ENCODE results near the gene DOHH. TPM values are rescaled to one million over a fixed set of nuclear protein-coding genes. Genes with fewer than 3 reads are reported as not detected.
A peak's percentile ranks its signal among the peaks of the same experiment; 100 is the strongest.

DOHH gene
- total and polyA plus RNA-seq, 4 donors, result 7.8 to 21.5 (median 19.3) TPM

- TF ChIP-seq CTCF (IDR thresholded peaks at IDR 0.05; ENCODE audit: control extremely low read depth, extremely low read depth), result no peak
- DNase-seq, result no peak
- Histone ChIP-seq H3K4me3 (no peak overlapping the region), H3K27ac (ENCODE audit: low read depth in 1 of 2, low read length in 1 of 2) (no peak overlapping the region), H3K9ac (ENCODE audit: insufficient read depth in 1 of 2, low read length in 2 of 2) (no peak overlapping the region), H3K4me1 (ENCODE audit: control insufficient read depth in 5 of 5, insufficient read depth in 5 of 5, low read length in 5 of 5) (peaks cover 0 to 25% (median 1%) of the 10 kb centered on the region in 5 donors), H3K36me3 (ENCODE audit: control insufficient read depth in 4 of 4, insufficient read depth in 4 of 4, low read length in 4 of 4) (peaks cover 0 to 29% (median 8%) of the 10 kb centered on the region in 4 donors), H3K27me3 (ENCODE audit: control insufficient read depth in 3 of 3, insufficient read depth in 3 of 3, low read length in 2 of 3) (no peaks in the 10 kb centered on the region), H3K9me3 (ENCODE audit: control insufficient read depth in 4 of 4, insufficient read depth in 3 of 4, low read length in 3 of 4) (no peaks in the 10 kb centered on the region)
- no peak for ATAC-seq (ENCODE audit: insufficient read depth, low FRiP score)
- 84 to 90% methylated on average over 31 of the region's 31 CpGs for WGBS, 2 donors
Observed at GRCh38 chr19:3464587-3465235, 35.8 kb downstream of the DOHH start.

DNA sequence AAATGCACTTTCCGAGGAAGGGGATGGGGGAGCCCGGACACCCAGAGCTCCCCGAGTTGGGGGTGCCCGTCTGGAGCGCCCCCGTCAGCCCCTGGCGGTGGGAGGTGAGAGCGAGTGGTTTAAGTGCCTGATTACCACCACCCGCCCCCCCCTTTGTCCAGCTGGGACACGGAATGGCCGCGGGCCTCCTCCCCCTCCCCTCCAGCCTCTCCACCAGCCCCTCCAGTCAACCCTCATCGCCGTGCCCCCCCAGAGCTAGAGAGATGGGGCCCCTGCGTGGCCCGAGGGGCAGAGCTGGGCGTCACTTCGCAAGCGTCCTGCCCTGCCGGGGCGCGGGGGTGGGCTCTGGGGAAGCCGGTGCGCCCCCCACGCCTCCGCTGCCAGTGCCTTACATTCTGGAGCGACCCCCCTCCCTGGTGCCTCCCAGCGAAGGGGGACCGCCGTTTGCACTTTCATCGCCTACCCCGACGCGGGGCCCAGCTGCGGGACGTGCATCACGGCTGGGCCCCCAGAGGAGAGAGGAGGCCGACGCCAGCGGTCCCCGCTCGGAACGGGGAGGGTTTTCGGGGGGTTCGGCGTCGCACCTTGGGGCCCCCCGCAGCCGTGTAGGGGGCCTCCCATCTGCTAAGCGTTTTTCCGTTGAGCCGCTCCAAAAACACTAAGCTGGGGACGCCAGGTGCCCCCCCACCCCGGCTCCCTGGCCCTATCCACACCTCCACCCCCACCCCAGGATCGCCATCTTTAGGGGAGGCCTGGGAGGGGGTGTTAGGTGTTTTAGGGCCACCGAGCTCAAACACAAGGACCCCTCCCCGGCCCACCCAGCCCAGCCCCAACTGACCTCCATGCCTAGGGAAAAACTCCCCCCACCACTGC lies 36.5 kb downstream of the DOHH start:
- ATAC-seq (ENCODE audit: insufficient read depth, low FRiP score) (no peak), DNase-seq (peak; percentile 42 to 60 (median 47))
- H3K27me3 ChIP-seq (ENCODE audit: control insufficient read depth in 3 of 3, insufficient read depth in 3 of 3, low read length in 2 of 3), result no peaks in the 10 kb centered on the region
- no peaks in the 10 kb centered on the region for H3K9me3 ChIP-seq (ENCODE audit: control insufficient read depth in 4 of 4, insufficient read depth in 3 of 4, low read length in 3 of 4)
- 86 to 88% methylated on average over 41 to 57 of the region's 57 CpGs for WGBS, 2 donors
- no peak overlapping the region for H3K4me3 ChIP-seq
- H3K27ac ChIP-seq (ENCODE audit: low read depth in 1 of 2, low read length in 1 of 2), result no peak overlapping the region
- H3K36me3 ChIP-seq (ENCODE audit: control insufficient read depth in 4 of 4, insufficient read depth in 4 of 4, low read length in 4 of 4), result peaks cover 0 to 29% (median 8%) of the 10 kb centered on the region in 4 donors
- H3K9ac ChIP-seq (ENCODE audit: insufficient read depth in 1 of 2, low read length in 2 of 2), result no peak overlapping the region
- no peak for TF ChIP-seq CTCF (IDR thresholded peaks at IDR 0.05; ENCODE audit: control extremely low read depth, extremely low read depth)
- peaks cover 0 to 33% (median 5%) of the 10 kb centered on the region in 5 donors for H3K4me1 ChIP-seq (ENCODE audit: control insufficient read depth in 5 of 5, insufficient read depth in 5 of 5, low read length in 5 of 5)

GRCh38 chr19:3462991-3463713 lies 37.3 kb downstream of the DOHH start:
- DNase-seq (peak in 2 of 3 donors; percentile 42 to 67), ATAC-seq (ENCODE audit: insufficient read depth, low FRiP score) (no peak)
- Histone ChIP-seq H3K9me3 (ENCODE audit: control insufficient read depth in 4 of 4, insufficient read depth in 3 of 4, low read length in 3 of 4) (no peaks in the 10 kb centered on the region), H3K36me3 (ENCODE audit: control insufficient read depth in 4 of 4, insufficient read depth in 4 of 4, low read length in 4 of 4) (peaks cover 0 to 31% (median 8%) of the 10 kb centered on the region in 4 donors), H3K27me3 (ENCODE audit: control insufficient read depth in 3 of 3, insufficient read depth in 3 of 3, low read length in 2 of 3) (no peaks in the 10 kb centered on the region), H3K4me3 (no peak overlapping the region), H3K4me1 (ENCODE audit: control insufficient read depth in 5 of 5, insufficient read depth in 5 of 5, low read length in 5 of 5) (peaks cover 0 to 41% (median 9%) of the 10 kb centered on the region in 5 donors), H3K27ac (ENCODE audit: low read depth in 1 of 2, low read length in 1 of 2) (no peak overlapping the region), H3K9ac (ENCODE audit: insufficient read depth in 1 of 2, low read length in 2 of 2) (no peak overlapping the region)
- WGBS, 2 donors, result 85% methylated on average over 52 to 58 of the region's 58 CpGs
- TF ChIP-seq CTCF (IDR thresholded peaks at IDR 0.05; ENCODE audit: control extremely low read depth, extremely low read depth), result no peak
